GM21825 (cell line): ENCODE data around the gene FNBP1L.

Experiments
- ATAC-seq: cut with Tn5 transposase; IDR thresholded peaks from one replicate; pipeline ENCODE4 v1.9.1; 2021; ENCODE audit warnings: mild to moderate bottlenecking, moderate library complexity; ENCODE audit not compliant: unreplicated experiment

FNBP1L gene

GRCh38 chr1:93483606-93484005, 35.7 kb downstream of the FNBP1L start:
- no peak for ATAC-seq

- ATAC-seq = no peak
These were observed 40.3 kb downstream of the FNBP1L start for GRCh38 chr1:93488207-93488606.

DNA sequence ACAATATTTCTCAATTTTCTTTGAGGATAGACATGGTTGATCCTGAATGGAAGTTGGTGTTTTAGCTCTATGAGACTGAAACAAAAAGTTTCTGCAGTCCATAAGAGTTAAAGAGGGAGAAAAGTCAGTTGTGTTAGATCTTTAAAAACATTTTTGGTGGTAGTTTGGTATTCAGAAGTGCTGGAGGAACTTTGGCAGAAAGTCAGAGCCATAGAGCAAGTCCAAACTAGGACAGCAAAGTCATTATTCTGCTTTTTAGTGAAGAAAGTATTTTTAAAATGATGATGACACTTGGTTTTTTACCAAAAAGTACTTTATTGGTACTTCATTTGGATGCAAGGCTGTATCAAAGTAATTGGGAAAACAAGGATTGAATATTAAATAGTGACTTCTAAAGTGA, 41.8 kb downstream of the FNBP1L start:
- no peak for ATAC-seq

DNA sequence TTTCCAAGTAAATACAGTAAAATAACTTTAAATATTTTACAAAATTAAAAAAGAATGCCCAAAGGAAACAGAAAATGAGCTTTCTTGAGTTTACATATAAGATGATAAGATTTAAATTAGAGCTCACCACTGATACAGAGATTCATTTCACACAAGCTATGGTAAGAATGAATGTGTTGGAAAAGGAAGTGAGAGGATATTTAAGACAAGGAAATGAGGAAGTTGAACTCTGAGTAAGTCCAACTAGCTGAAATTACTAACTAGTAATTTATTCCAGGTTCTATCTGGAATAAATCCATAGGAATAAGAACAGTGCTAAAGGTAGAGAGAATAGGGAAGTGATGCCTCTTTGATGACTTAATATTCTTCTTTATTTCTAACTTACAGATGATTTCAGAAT, 42.4 kb downstream of the FNBP1L start:
- no peak for ATAC-seq

GRCh38 chr1:93495911-93496310, 48.0 kb downstream of the FNBP1L start:
- ATAC-seq = no peak

- ATAC-seq = no peak
These were observed 48.6 kb downstream of the FNBP1L start for GRCh38 chr1:93496520-93496919.

DNA sequence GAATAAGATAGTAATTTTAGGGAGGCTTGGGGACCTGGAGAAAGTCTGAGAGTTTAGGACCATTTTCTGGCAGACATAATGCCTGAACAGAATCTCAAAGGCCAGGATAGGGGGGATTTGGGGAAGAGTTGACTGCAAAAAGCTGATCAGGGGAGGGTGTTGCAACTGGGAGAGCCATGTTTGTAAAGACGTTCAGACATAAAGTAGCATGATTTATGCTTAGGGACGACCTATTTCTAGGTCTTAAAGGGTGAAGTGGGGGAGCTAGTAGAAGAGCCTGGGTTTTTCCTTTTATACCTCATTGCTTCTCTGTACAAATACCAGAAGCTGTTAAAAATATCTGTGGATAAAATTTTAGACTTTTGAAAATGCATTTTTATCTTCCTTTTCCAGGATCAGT, 51.2 kb downstream of the FNBP1L start:
- ATAC-seq = no peak

DNA sequence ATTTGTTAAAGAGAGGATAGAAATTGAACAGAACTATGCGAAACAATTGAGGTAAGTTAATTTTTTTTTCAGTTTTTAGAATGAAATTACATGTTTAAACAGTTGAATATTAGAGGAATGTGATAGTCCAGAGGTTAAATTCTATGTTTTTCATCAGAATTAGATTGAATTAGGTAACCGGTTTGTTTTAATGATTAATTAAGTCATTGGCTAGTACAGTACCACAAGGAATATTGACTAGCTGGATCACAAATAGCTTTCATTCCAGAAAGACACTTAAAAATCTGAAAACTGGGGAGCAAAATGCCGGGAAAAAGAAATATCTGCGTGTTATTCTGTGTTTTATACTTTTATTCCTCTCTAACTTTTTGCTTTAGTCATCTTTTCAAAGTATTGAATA, 51.6 kb downstream of the FNBP1L start:
- no peak for ATAC-seq

GRCh38 chr1:93500275-93500674, 52.4 kb downstream of the FNBP1L start:
- no peak for ATAC-seq

GRCh38 chr1:93501399-93501798, 53.5 kb downstream of the FNBP1L start:
- no peak for ATAC-seq

- ATAC-seq = no peak
These were observed 54.0 kb downstream of the FNBP1L start for GRCh38 chr1:93501829-93502369.

- no peak for ATAC-seq
These were observed 54.7 kb downstream of the FNBP1L start for GRCh38 chr1:93502571-93502970.

DNA sequence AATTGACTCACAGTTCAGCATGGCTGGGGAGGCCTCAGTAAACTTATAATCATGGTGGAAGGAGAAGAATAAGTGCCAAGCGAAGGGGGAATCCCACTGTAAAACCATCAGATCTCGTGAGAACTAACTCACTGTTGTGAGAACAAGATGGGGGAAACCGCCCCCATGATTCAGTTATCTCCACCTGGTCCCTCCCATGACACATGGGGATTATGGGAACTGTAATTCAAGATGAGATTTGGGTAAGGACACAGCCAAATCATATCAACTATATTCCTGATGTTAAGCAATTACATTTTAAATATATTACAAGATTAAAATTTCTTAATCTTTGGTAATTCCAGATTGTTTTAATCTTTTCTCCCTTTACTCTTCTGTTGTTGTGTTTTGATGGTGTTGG, 55.2 kb downstream of the FNBP1L start:
- ATAC-seq = no peak

- ATAC-seq = no peak
These were observed 55.9 kb downstream of the FNBP1L start for GRCh38 chr1:93503816-93504215.

- ATAC-seq = no peak
These were observed 56.5 kb downstream of the FNBP1L start for GRCh38 chr1:93504247-93505033.

DNA sequence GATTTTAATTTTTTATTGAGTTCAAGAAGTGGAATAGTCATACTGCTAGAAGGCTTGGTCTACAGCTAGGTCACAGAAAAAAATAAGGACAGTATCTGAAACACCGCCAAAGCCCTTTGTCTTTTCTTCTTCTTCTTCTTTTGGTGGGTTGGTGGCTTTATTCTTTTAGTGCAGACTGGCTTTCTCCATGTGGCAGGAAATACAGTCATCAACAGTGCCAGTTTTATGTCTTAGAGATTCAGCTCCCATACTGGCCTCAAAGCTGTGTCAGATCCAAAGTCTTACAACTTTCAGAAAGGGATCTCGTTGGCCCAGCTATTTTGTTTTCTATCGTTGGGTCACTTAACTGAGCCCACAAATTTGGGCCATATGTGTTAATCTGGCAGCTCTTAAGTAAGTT, 58.2 kb downstream of the FNBP1L start:
- no peak for ATAC-seq

DNA sequence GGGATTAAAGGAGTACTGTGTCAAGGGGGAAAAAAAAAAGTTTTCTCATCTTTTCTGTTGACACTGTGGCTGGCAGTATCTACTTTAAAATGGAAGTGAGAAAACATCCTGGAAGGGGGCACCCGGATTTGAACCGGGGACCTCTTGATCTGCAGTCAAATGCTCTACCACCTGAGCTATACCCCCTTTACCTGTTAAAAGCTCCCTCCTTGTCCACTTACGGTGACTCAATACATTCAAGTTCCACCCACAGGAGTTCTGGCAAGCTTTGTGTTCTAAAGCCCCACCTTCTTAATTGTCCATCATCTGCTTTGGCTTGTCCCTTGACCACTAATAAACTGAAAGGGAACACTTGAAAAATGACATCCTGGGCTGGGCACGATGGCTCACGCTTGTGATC, 68.2 kb downstream of the FNBP1L start:
- no peak for ATAC-seq

DNA sequence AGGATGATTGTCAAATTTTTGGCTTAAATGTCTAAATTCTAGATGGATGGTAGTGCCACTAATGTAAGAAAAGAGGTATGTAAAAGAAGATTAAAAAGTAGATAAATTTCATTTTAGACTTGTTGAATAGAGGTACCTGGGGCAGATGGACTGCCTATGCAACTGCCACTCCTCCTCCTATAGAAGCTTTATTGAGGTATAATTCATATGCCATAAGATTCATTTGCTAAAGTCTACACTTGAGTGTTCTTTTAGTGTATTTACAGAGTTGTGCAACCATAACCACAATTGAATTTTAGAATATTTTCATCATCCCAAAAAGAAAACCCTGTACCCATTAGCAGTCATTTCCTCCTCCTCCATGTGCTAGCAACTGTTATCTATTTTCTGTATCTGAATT, 70.6 kb downstream of the FNBP1L start:
- ATAC-seq = no peak

DNA sequence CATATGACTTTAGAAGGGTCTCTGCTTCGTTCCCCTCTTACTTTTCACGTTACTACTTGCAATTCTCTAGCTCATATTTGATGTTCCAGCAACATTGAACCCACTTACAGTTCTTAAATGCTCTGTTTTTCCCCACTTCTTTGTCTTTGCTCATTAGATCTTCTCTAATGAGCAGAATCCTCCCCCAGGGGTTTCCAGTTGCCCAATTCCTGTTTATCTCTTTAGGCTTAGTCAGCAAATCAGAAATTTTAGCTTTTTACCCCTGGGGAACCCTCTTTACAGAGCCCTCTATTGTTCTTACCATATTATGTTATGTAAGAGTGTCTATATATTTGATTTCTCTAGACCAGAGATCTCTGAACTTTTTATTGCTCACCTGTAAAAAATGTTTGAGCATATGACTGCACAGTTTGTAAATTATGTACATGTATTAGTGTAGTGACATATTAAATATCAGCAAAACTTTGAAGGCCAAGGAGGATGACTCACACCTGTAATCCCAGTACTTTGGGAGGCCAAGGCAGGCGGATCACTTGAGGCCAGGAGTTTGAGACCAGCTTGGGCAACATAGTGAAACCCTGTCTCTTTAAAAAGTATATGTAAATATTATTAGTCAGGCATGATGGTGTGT, 71.4 kb downstream of the FNBP1L start:
- ATAC-seq = no peak

- no peak for ATAC-seq
These were observed 73.7 kb downstream of the FNBP1L start for GRCh38 chr1:93521618-93522017.

- ATAC-seq = no peak
These were observed 74.8 kb downstream of the FNBP1L start for GRCh38 chr1:93522721-93523120.

GRCh38 chr1:93525431-93525830, 77.5 kb downstream of the FNBP1L start:
- no peak for ATAC-seq
